Endothelial cell of umbilical vein (primary cell): ENCODE measurements around the gene PRKCI. TPM values are rescaled to one million over a fixed set of nuclear protein-coding genes. Genes with fewer than 3 reads are reported as not detected.

ENCODE experiments used
- BruUV-seq: library from RNA; stranded (reverse); fragments of 400-500 nt; replicated peaks from 2 replicates; lab custom pipeline; 2021; lab: Mats Ljungman, UMichigan
- CTCF ChIA-PET: fragments of 300-600, 350-600 bp; sonication (Branson Sonifier 250); formaldehyde crosslinking; loops from one replicate; lab custom pipeline; 2021; ENCODE audit warnings: antibody characterized with exemption, inconsistent platforms; lab: Charles Lee
- POLR2A ChIA-PET: fragments of 300-600, 350-600 bp; sonication (Branson Sonifier 250); formaldehyde crosslinking; loops from one replicate; lab custom pipeline; 2021; ENCODE audit warnings: antibody characterized with exemption, inconsistent platforms; lab: Charles Lee
- DNase-seq: peaks from one replicate; pipeline ENCODE4 v3.0.0-alpha.2; 2011; ENCODE audit warnings: low read depth, low spot score
- FAIRE-seq: peaks from 2 replicates; lab custom pipeline; 2011; peaks lifted over from hg19 to GRCh38; lab: Jason Lieb, UNC
- H2AFZ ChIP-seq: 2 replicates; pipeline ENCODE4 v1.6.0; 2012; ENCODE audit warnings: low read depth, low read length, control low read depth, inconsistent platforms
- H3K27ac ChIP-seq: 2 replicates; pipeline ENCODE4 v1.5.1; 2011; ENCODE audit warnings: low read depth, mild to moderate bottlenecking, control low read depth, low read length, moderate library complexity; ENCODE audit not compliant: insufficient read depth
- H3K27me3 ChIP-seq, 2 experiments: 2 replicates each; pipeline versions ENCODE4 v1.6.0 to v1.6.1; 2011; ENCODE audit warnings: low read length in 2 of 2, mixed read lengths in 1 of 2; ENCODE audit not compliant: control insufficient read depth in 2 of 2, insufficient read depth in 2 of 2
- H3K36me3 ChIP-seq, 2 experiments: 2 replicates in 1 of 2; 3 replicates in 1 of 2; pipeline ENCODE4 v1.5.1; 2011; ENCODE audit warnings: low read length in 2 of 2, mild to moderate bottlenecking in 1 of 2, moderate library complexity in 1 of 2; ENCODE audit not compliant: control insufficient read depth in 2 of 2, insufficient read depth in 2 of 2; ENCODE audit errors: extremely low read depth in 1 of 2
- H3K4me1 ChIP-seq: 3 replicates; pipeline ENCODE4 v1.5.1; 2011; ENCODE audit warnings: mild to moderate bottlenecking, low read length; ENCODE audit not compliant: control insufficient read depth, insufficient read depth; ENCODE audit errors: extremely low read depth
- H3K4me2 ChIP-seq: 2 replicates; pipeline ENCODE4 v1.6.1; 2011; ENCODE audit warnings: low read length, control low read depth, mixed read lengths; ENCODE audit not compliant: insufficient read depth
- H3K4me3 ChIP-seq, 3 experiments: fragments of 200-600 bp in 1 of 3; sonication (generic), shearing (Covaris generic) in 1 of 3; replicated peaks in 1 of 3; 2 replicates each; pipeline ENCODE4 v1.5.1; 2011 to 2016; ENCODE audit warnings: control low read depth in 3 of 3, low read length in 3 of 3, mild to moderate bottlenecking in 2 of 3, inconsistent platforms in 1 of 3, low read depth in 1 of 3, moderate library complexity in 1 of 3; ENCODE audit not compliant: insufficient read depth in 1 of 3
- H3K79me2 ChIP-seq: 2 replicates; pipeline ENCODE4 v1.6.0; 2012; ENCODE audit warnings: low read length, inconsistent platforms; ENCODE audit not compliant: control insufficient read depth, insufficient read depth
- H3K9ac ChIP-seq: replicated peaks from 2 replicates; pipeline ENCODE3; 2011; ENCODE audit warnings: low read length, control low read depth; ENCODE audit not compliant: insufficient read depth; ENCODE audit errors: extremely low read depth
- H3K9me1 ChIP-seq: replicated peaks from 3 replicates; pipeline ENCODE4 v1.6.0; 2011; ENCODE audit warnings: mild to moderate bottlenecking, low read length; ENCODE audit not compliant: control insufficient read depth, insufficient read depth; ENCODE audit errors: extremely low read depth
- H3K9me3 ChIP-seq: replicated peaks from 2 replicates; pipeline ENCODE4 v1.5.1; 2012; ENCODE audit warnings: low read length, inconsistent platforms; ENCODE audit not compliant: control insufficient read depth, insufficient read depth
- H4K20me1 ChIP-seq: replicated peaks from 2 replicates; pipeline ENCODE3; 2011; ENCODE audit warnings: mild to moderate bottlenecking, low read length; ENCODE audit not compliant: control insufficient read depth, insufficient read depth; ENCODE audit errors: extremely low read depth
- EZH2 ChIP-seq: IDR thresholded peaks from 2 replicates; pipeline ENCODE4 v1.6.1; 2012; ENCODE audit warnings: borderline replicate concordance, low read depth, mild to moderate bottlenecking, moderate library complexity, low read length, inconsistent platforms; ENCODE audit not compliant: severe bottlenecking
- GATA2 ChIP-seq: IDR thresholded peaks from 2 replicates; pipeline ENCODE4 v1.7.0; 2011; ENCODE audit warnings: low read depth, mild to moderate bottlenecking, moderate library complexity, mixed read lengths, low read length; ENCODE audit not compliant: insufficient read length, insufficient read depth
- JUN ChIP-seq: IDR thresholded peaks from 2 replicates; pipeline ENCODE4 v1.6.1; 2011; ENCODE audit warnings: borderline replicate concordance, low read depth; ENCODE audit not compliant: insufficient read length, insufficient read depth
- MYC ChIP-seq: IDR thresholded peaks from one replicate; pipeline ENCODE4 v1.6.1; 2011; ENCODE audit warnings: mild to moderate bottlenecking, low read depth, low read length
- POLR2A ChIP-seq: IDR thresholded peaks from 2 replicates; pipeline ENCODE4 v1.6.1; 2012; ENCODE audit warnings: low read depth, mild to moderate bottlenecking, control low read depth, low read length
- dilution Hi-C: fragments of 300-500 bp; cut with MboI; formaldehyde crosslinking; loops from one replicate; pipeline ENCODE4 v1.15.0; 2019; ENCODE audit warnings: low sequenced_read_pairs; ENCODE audit not compliant: extremely low pct_ligation_motif_present
- intact Hi-C: fragments of 100-400 bp; cut with micrococcal nuclease; formaldehyde crosslinking; loops from one replicate; pipeline ENCODE4 v1.10.0; 2022
- polyA plus RNA-seq, 4 experiments: library from polyadenylated mRNA; depleted of rRNA in 3 of 4; stranded (reverse) in 3 of 4; unstranded in 1 of 4; fragments of >200 nt; gene quantifications; 2 replicates each; pipeline versions ENCODE4 v1.2.1 to v1.2.3, GENCODE V29; 2011 to 2012; ENCODE audit warnings: missing spikeins in 1 of 4
- total RNA-seq: library from RNA; stranded (reverse); gene quantifications from 2 replicates; pipeline ENCODE4 v1.2.3, GENCODE V29; 2021
- TF ChIP-seq, protein P1 (sequence below): IDR thresholded peaks from 2 replicates; pipeline ENCODE4 v1.6.1; 2011; ENCODE audit not compliant: insufficient read depth, insufficient read length
- TF ChIP-seq, protein P2 (sequence below), 2 donors: IDR thresholded peaks; 1 replicate in 1 of 2; 2 replicates in 1 of 2; pipeline ENCODE4 v1.5.1; 2011; ENCODE audit warnings: low read length in 2 of 2, mild to moderate bottlenecking in 2 of 2, moderate library complexity in 2 of 2, control low read depth in 1 of 2, inconsistent platforms in 1 of 2, low read depth in 1 of 2; ENCODE audit not compliant: insufficient read depth in 1 of 2; ENCODE audit errors: extremely low read depth in 1 of 2

The PRKCI gene
- total and polyA plus RNA-seq, 2 donors (not counting 3 experiments of a cell fraction or from before 2014, with no cell fraction given) = 7.1 to 23.9 TPM

DNA sequence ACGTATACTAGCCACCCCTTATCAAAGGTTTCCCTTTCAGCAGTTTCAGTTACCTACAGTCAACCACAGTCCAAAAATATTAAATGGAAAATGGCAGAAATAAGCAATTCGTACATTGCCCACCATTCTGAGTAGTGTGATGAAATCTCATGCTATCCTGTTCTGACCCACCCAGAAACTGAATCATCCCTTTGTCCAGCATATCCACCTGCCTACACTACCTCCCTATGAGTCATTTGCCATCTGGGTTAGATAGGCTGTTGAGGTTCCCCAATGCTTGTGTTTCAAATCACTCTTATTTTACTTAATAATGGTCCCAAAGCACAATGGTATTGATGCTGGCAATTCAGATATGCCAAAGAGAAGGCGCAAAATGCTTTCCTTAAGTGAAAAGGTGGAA is 25.4 kb upstream of the PRKCI start:
- FAIRE-seq (no peak), DNase-seq (no peak)
- Histone ChIP-seq H4K20me1 (no peaks in the 10 kb centered on the region), H3K36me3 (no peaks in the 10 kb centered on the region), H3K4me1 (no peaks in the 10 kb centered on the region), H3K4me2 (no peak overlapping the region), H3K9ac (no peak overlapping the region), H3K27ac (no peak overlapping the region), H3K4me3 (no peak overlapping the region), H3K27me3 (peaks cover 10 to 18% of the 10 kb centered on the region in 2 experiments), H3K9me3 (no peaks in the 10 kb centered on the region), H3K79me2 (no peaks in the 10 kb centered on the region), H3K9me1 (no peaks in the 10 kb centered on the region), H2AFZ (no peak overlapping the region)
- POLR2A ChIA-PET = no interaction called here
- BruUV-seq = no TSS peak
- TF ChIP-seq, protein P1, sequence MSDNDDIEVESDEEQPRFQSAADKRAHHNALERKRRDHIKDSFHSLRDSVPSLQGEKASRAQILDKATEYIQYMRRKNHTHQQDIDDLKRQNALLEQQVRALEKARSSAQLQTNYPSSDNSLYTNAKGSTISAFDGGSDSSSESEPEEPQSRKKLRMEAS = no peak
- TF ChIP-seq JUN (no peak), POLR2A (no peak), GATA2 (no peak)
- CTCF ChIA-PET = no interaction called here
- intact Hi-C loops (no loop called here), dilution Hi-C loops (no loop called here)

DNA sequence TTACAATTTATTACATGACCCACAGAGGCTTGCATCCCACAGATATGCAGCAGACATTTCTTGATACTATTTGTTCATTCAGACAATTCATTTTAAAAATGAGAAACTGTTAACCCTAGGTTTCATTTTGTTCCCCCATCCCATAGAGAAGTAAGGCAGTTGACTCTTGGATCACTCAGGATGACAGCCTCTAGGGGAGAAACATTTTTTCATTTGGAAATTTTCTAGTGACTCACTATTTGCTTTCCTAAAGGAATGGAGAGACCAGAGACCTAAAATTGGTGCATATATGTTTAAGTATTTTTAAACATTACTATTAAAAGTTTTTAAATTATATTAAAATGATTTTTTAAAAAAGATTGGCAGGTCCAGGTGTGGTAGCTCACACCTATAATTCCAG is 21.2 kb upstream of the PRKCI start:
- POLR2A ChIA-PET = no interaction called here
- DNase-seq = no peak

More for the DNA sequence above, 21.2 kb upstream of the PRKCI start:
- Histone ChIP-seq H3K79me2 (no peaks in the 10 kb centered on the region), H3K36me3 (no peaks in the 10 kb centered on the region), H3K9me1 (no peaks in the 10 kb centered on the region), H2AFZ (no peak overlapping the region), H3K27ac (no peak overlapping the region), H3K4me3 (no peak overlapping the region), H3K4me1 (no peaks in the 10 kb centered on the region), H3K27me3 (peaks cover 10 to 11% of the 10 kb centered on the region in 2 experiments), H4K20me1 (no peaks in the 10 kb centered on the region), H3K4me2 (no peak overlapping the region), H3K9ac (no peak overlapping the region), H3K9me3 (no peaks in the 10 kb centered on the region)
- intact Hi-C loops (no loop called here), dilution Hi-C loops (no loop called here)
- BruUV-seq = no TSS peak
- FAIRE-seq = no peak
- CTCF ChIA-PET = interaction anchor here (0.7 to 2.2 kb wide), 4 partner anchors 10 to 611 kb away, joined by 3 to 7 read pairs (median 4); no protein-coding TSS in a partner anchor
- TF ChIP-seq EZH2 (no peak), MYC (no peak), POLR2A (no peak), GATA2 (no peak)
- TF ChIP-seq, protein P2, sequence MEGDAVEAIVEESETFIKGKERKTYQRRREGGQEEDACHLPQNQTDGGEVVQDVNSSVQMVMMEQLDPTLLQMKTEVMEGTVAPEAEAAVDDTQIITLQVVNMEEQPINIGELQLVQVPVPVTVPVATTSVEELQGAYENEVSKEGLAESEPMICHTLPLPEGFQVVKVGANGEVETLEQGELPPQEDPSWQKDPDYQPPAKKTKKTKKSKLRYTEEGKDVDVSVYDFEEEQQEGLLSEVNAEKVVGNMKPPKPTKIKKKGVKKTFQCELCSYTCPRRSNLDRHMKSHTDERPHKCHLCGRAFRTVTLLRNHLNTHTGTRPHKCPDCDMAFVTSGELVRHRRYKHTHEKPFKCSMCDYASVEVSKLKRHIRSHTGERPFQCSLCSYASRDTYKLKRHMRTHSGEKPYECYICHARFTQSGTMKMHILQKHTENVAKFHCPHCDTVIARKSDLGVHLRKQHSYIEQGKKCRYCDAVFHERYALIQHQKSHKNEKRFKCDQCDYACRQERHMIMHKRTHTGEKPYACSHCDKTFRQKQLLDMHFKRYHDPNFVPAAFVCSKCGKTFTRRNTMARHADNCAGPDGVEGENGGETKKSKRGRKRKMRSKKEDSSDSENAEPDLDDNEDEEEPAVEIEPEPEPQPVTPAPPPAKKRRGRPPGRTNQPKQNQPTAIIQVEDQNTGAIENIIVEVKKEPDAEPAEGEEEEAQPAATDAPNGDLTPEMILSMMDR (IDR thresholded peaks at IDR 0.05; ENCODE audit: extremely low read depth in 1 of 2, insufficient read depth in 1 of 2, low read depth in 1 of 2, low read length in 2 of 2) = no peak
